ENCODE data around the gene LANCL3. TPM values are rescaled to one million over a fixed set of nuclear protein-coding genes. Genes with fewer than 3 reads are reported as not detected.
"Not testable (repeated sequence)": the region's sequence is repeated elsewhere in the genome, so short reads cannot be mapped to it uniquely, and the experiment has no call there.

LANCL3 gene
- total RNA-seq, 1 donor from 2014 or later: 0.47 TPM

DNA sequence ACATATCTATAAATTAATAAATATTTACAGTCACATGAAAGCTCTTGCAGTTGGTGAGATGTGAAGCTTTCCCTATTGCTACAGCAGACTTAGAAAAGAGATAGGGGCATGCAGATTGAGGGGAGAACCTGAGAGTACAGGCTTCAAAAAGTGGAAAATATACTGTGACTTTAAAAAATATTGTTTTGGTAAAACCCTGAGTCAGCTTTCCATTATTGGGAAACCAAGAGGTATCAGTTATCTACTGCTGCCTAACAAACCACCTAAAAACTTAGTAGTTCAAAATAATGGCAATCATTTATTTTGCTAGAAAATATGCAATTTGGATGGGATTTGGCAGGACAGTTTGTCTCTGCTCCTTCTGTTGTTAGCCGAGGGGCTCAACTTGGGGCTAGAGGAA lies 38.3 kb downstream of the LANCL3 start:
- intact Hi-C loops (cut with micrococcal nuclease): no loop called here

DNA sequence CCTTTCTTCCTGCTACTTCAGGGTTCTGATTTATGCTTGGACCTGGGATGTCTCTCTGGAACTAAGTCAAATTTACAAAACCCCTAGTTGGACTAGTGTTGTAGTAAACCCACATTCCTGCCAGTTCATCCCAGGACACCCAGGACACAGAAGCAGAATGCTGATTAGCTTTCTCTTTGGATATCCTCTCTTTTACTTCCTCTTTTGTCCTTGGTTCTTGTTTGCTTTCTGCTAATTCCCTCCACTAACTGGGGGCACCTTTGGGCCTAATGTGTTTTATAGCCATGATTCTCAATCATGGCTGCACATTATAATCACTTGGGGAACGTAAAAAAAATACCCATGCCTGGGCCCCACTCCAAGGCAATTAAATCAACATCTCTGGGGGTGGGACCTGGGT lies 42.5 kb downstream of the LANCL3 start:
- intact Hi-C loops (cut with micrococcal nuclease): no loop called here

DNA sequence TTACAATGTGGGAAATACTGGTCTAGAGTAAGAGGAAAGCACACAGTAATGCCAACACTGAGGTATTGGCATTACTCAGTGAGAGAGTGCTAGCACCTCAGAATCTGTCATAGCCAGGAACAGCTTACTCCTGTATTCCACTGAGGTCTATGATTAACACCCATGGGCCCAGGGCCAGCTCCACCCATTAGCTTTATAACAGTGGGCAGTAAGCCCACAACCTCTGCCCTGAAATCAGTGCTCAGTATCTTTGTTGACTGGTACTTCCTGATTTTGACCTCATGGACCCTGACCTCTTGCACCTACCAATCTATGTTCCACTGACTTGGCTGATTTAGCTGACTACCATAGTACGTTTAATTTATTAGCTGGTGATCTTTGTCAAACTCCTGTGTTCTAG lies 56.1 kb downstream of the LANCL3 start:
- intact Hi-C loops (cut with micrococcal nuclease): no loop called here

DNA sequence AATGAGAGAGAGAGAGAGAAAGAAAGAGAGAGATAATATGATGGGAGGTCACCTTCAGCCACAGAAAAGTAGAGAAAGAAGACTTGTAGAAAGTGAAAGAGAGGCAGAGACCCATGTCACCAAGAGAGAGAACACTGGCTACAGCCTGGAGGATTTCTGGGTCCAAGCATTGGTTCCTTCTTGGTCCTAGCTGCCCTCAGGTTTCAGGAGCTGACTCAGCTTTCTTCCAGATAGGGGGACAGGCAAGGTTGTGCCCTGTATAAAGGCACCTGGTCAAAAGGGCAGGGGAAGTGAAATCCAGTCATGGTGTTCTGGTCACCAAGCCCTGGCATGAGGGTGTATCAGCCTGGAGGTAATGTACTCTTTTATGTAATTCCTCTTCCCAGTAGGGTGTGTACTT lies 66.6 kb downstream of the LANCL3 start:
- intact Hi-C loops (cut with micrococcal nuclease): no loop called here

DNA sequence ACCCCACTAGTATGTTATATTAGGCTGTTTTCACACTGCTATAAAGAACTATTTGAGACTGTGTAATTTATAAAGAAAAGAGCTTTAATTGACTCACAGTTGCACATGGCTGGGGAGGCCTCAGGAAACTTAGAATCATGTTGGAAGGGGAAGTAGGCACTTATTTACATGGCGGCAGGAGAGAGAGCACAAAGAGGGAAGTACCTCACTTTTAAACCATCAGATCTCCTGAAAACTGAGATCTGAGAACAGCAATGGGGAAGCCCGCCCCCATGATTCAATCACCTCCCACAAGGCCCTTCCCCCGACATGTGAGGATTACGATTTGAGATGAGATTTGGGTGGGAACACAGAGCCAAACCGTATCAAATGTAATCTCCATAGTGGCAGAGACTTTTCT lies 68.7 kb downstream of the LANCL3 start:
- intact Hi-C loops (cut with micrococcal nuclease): no loop called here

DNA sequence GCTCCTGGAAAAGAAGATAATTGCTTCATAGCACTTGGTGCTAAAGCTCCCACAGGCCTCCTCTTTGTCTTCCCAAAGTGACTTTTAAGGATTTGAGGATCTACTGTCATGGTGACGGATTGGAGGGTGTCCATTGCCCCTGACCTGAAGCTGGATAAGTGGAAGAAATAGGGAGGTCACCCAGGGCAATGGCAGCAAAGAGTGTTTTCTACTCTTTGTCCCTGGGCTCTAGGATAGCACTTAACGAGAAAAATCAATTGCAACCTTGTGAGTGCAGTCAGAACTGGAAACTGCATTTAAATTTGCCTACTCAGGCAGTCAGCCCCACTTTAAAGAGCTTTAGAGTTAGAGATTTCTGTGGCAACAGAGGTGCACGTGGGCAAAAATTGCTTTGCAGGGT lies 70.4 kb downstream of the LANCL3 start:
- intact Hi-C loops (cut with micrococcal nuclease): no loop called here

DNA sequence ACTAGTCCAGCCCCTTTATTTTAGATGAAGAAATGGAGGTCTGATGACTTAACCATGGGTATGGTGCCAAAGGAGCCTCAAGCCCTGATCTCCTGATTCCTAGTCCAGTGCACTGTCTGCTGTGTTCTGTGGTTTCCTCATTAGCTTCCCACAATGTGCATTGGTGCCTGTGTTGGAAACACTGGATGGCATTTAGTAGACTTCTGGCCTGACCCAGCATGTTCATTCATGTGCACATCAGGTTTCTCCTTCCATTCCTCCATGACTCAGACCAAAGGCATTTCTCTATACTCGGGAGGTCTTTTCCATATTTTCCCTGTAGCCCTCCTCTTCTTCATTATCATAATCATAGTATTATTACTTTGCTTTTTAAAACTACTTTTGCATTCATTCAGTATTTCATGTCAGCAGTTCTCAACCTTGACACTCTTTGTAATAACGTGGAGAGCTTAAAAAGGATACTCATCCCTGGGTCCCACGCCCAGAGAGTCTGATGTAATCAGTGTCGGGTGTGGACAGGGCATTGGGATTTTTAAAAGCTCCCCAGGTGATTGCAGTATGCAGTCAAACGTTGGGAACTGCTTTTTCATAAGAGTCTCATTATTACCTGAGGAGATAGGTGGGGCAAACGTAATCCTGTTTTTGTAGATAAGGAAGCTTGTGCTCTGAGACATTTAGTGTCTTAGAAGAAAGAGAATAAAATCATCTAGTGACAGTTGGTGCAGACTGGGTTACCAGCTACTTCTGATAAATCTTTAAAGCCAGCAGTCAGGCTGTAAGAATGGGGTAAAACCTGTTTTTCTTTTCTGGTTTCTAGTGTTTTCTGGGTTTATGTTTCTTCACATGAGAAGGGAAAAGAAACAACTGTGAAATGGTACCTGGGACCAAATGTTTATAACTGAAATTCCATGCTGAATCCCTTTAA lies 73.2 kb downstream of the LANCL3 start:
- intact Hi-C loops (cut with micrococcal nuclease): no loop called here

DNA sequence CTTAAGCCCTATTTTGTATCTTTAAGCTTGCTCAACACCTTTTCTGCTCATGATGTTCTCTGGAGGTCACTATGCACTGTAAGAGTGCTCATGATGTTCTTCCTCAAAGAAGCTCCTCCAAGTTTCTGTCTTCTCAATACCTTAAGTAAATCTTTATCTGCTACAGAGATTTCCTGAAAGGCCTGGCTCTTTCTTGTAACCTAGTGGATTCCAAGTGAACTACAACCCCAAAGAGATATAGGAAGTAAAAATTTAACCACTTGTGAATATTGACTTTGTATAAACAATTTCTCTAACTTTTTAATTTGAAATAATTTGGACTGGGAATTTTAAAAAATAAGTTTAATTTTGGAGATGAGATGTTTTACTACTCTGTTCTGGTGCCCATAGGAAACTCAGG lies 74.8 kb downstream of the LANCL3 start:
- intact Hi-C loops (cut with micrococcal nuclease): no loop called here

DNA sequence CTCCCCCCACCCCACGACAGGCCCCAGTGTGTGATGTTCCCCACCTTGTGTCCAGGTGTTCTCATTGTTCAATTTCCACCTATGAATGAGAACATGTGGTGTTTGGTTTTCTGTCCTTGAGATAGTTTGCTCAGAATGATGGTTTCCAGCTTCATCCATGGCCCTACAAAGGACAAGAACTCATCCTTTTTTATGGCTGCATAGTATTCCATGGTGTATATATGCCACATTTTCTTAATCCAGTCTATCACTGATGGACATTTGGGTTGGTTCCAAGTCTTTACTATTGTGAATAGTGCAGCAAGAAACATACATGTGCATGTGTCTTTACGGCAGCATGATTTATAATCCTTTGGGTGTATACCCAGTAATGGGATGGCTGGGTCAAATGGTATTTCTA lies 79.4 kb downstream of the LANCL3 start:
- intact Hi-C loops (cut with micrococcal nuclease): not testable (repeated sequence)

DNA sequence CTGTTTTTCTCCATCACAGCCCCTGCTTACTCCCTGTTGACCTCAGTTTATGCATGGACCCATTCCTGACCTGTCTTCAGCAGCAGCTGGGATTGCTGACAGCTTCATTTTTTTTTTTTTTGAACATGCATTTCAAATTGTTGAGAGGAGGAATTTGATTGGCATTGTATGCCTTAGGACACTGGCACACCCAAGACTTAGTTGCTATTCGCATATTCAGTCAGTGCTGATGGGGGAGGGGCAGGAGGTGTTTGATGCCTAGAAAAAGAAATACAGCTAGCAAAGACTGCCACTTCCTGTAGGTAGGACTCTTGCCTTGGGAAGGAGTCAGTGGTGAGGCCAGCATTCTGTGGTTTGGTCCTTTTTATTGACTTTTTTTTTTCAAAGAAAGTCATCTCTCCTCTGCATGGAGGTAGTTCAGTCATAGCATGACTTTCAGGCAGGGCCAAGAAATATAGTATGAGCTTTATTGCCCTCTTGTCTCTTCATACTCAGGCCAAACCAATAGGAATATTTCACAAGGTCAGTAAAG lies 80.5 kb downstream of the LANCL3 start:
- intact Hi-C loops (cut with micrococcal nuclease): no loop called here

DNA sequence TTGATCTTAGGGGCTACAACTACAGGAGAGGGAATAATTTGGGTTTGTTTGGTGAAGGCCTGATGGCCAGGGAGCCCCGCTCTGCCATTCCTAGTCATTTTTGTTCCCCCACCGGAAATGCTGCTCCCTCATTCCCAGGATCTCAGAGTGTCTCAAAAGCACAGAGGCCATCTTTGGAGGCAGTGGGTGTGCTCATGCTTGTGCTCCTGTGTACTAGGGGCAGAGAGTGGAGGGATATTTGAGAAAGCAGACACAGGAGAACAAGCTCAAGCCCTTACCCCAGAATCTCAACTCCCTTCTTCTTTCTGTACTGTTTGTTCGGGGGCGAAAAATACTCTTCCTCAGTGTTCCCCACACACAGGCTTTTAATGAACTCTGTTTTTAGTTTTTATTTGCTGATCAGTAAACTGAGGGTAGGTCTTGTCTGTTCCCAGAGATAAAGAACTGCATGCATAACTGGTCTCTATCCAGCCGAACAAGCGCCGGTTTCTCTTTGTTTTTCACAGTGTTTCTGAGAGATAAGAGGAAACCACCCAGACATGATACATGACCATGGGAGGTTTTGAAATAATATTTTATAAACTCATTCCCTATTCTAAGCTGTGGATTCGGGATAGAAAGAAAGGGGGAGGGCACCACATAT lies 81.2 kb downstream of the LANCL3 start:
- intact Hi-C loops (cut with micrococcal nuclease): no loop called here

DNA sequence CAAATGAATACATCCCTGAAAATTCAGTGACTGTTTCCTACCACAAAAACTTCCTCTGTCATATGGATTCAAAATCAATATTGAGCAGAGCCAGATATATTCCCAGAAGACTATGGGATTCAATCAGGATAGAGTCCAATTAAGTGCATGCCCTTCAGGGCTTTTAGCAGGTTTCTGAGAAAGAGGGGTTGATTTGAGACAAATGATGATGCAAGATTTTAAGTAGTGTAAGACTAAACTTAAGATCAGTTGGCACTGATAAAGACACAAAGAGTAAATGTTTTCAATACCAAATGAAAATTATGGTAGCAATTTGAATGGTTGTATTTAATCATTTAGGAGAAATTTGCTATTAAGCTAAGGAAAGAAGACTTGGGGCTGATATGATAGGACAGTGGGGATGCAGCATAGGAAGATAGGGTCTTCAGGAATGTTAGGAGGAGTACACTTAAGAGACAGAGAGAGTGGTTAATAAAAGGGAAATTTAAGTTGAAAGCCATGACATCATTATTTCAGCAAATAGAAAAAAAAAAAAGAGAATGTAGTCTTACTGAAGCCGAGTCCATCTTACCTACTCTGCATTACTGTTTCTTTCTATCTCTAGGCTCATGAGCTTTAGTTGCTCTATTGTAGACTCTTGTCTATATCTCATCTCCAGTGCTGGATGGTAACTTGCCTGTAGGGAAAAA lies 82.1 kb downstream of the LANCL3 start:
- intact Hi-C loops (cut with micrococcal nuclease): no loop called here

DNA sequence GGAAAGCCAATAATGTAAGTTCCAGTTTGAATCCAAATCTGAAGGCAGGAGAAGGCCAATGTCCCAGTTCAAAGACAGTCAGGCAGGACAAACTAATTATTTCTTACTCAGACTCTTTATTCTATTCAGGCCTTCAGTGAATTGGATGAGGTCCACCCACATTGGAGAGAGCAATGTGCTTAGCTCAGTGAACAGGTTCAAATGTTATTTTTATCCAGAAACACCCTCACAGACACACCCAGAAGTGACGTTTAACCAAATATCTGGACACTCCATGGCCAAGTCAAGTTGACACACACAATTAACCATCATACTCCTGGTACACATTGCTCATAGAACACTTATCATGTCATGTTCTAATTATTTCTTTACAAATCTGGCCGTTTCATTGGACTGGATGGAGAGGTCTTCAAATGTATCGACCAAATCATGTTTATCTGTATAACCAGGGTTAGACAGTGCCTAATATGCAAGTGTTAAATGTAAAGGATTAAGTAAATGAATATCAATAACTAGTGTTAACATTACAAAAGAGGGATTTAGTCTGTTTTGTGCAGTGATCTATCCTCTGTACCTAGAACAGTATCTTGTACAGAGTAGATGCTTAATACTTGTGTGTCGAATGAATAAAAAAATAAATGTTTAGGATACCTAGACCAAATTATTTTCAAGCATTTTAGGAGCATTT lies 87.0 kb downstream of the LANCL3 start:
- intact Hi-C loops (cut with micrococcal nuclease): no loop called here

DNA sequence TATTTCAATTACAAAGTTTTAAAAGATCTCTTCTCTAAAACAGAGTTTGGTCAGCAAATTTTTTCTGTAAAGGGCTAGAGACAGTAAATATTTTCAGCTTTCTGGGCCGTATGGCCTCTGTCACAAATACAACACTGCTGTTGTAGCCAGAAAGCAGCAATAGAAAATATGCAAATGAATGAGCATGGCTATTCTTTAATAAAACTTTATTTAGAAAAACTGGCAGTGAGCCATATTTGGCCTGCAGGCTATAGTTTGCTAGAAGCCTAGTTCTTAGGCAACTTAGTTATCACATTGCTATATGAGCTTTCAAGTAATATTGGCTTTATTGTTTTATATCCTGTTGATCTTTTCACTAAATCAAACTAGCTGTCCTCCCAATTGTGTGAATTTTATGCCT lies 87.6 kb downstream of the LANCL3 start:
- intact Hi-C loops (cut with micrococcal nuclease): no loop called here

DNA sequence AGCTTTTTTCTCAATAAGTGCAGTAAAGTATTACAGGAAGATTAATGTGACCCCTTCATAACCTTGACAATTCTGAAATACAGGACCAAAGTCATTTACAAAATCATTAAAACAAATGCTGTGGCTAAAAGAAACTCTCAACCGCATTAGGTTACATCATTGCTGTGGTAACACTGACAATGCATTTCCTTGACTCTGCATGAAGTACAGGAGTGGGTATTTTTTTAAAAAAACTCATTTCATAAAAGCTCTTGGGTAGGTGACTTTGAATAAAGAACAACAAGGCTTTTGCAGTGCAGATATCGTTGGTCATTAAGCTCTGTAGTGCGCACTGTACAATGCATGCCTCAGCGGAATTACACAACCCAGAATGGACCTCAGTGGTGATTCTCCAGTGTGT lies 90.7 kb downstream of the LANCL3 start:
- intact Hi-C loops (cut with micrococcal nuclease): no loop called here

DNA sequence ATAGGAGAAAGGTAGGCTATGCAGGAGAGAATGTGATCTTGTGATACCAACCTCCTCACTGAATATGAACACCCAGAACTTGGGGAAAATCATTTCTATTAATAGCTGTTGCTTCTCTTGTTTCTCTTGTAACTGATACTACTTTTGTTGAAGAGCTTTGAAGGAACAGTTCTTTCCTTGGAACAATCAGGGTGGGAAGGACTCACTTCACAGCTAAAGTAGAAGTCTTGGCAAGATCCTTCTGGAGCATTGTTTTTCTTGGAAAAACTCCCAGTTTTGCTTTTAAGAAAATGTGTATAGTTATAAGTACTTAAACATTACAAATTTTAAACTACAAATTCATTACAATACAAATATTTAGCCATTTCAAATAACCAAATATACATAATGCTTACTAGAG lies 95.1 kb downstream of the LANCL3 start:
- intact Hi-C loops (cut with micrococcal nuclease): no loop called here

DNA sequence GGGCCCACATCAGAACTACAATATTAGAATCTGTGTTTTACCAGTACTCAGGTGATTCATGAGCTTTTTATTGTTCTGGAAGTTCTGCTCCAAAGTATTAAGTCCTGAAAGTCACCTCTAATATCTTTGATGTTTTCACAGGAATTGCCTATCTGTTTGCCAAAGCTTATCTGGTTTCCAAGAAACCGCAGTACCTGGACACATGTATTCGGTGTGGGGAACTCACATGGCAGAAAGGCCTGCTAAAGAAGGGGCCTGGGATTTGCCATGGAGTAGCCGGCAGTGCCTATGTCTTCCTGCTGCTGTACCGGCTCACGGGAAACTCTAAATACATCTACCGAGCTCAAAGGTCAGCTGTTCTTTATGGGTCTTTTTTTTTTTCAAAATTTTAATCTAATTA lies 95.7 kb downstream of the LANCL3 start:
- intact Hi-C loops (cut with micrococcal nuclease): no loop called here

DNA sequence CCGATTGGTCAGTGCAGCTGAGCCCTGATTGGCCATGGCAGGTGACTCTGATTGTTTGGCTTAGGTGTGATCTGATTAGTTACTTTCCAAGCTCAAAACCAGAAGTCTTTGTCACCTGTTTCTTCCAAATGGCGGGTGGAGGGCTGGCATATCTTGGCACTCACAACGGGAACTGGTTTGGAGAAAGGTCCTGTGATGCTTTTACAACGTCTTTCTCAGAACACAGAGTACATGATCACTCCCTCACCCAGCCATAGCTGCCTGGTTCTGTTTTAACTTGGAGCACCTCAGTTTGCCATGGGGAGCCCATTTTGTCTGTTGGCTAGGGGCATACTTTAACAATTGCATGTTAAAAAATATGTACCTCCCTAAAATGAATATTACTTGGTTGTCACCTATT lies 101.1 kb downstream of the LANCL3 start:
- intact Hi-C loops (cut with micrococcal nuclease): no loop called here

DNA sequence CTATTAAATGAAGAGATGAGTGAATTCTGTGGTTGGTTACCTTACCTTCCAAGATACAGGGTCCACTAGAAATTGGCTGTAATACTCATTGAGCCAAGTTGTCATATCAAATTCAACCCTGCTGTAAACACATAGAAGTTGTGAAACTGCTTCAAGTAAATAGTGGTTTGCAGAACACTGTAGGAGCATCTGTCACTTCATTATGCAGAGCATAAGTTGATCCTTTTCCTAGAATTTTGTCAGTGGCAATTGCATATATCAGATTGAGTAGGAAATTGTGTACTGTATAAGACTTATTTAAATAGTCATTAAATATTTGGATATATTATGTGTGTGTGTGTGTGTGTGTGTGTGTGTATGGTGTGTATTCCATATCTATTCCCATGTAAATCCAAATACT lies 105.3 kb downstream of the LANCL3 start:
- intact Hi-C loops (cut with micrococcal nuclease): no loop called here

DNA sequence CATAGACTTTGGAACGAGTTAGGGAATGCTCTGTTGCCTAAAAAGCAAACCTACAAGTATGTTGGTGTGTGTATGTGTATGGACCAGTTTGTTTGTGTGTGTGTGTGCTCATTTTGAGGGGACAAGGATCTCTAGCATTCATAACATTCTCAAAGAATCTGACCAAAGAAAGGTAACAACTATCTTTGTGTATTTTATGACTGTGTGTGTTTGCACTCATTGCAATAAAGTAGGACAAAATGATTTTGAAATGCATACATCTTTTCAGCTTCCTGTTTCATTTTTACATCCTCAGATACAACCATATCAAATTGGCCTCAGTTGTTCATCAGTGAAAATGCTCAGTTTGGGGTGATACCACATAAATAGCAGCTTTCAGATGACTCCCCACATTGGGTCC lies 105.8 kb downstream of the LANCL3 start:
- intact Hi-C loops (cut with micrococcal nuclease): no loop called here

DNA sequence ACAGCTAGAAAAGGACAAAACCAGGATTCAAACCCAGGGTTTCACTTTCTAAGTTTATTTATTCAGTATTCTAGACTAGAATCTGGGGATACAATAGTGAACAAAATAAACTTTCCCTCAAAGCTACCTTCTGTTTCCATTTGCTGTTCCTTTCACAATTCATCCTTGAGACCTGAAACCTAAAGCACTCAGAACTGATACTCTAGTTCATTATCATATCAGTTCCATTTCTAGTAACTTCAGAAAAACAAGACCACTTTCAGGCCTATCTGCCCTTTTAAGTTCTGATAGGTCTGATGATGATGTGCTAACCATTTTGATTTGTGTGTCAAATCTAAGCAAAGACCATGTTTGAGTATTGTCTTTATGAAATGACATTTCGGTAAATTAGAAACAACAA lies 106.3 kb downstream of the LANCL3 start:
- intact Hi-C loops (cut with micrococcal nuclease): no loop called here

DNA sequence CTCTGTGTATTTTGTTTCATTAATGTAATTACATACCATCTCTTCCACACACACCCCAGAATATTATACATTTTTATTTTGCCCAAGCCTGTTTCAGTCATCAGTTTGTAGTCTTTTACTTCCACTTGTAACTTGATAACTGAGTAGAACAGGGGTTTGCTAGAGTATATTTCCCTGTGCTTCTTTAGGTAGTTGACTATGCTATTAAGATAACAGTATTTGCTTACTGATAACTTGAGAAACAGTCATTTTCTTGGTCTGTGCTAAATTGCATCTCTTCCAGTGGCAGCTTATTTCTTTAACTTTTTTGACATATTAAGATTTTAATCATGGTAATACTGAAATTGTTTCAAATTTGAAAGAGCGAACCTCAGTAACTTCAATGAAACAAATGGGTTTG lies 107.1 kb downstream of the LANCL3 start:
- intact Hi-C loops (cut with micrococcal nuclease): no loop called here

Data from T-helper 1 cell treated with Interleukin-12 subunit alpha and Interleukin-12 subunit beta and Interleukin-4 antibody, amounts not matched to agents 30 ng/mL and 1 ng/mL, for 36 hours (primary cell).